AG04450 (cell line): ENCODE results near the gene KCNK10. TPM values are rescaled to one million over a fixed set of nuclear protein-coding genes. Genes with fewer than 3 reads are reported as not detected.

Experiments used
- CTCF ChIA-PET: fragments of 300-600, 350-600 bp; formaldehyde crosslinking; extraction: SDS; loops from one replicate; lab custom pipeline; 2022; ENCODE audit warnings: antibody characterized with exemption, inconsistent platforms; lab: Charles Lee
- POLR2A ChIA-PET: fragments of 350-600 bp; formaldehyde crosslinking; extraction: SDS; loops from one replicate; lab custom pipeline; 2021; ENCODE audit warnings: antibody characterized with exemption, inconsistent platforms; lab: Yijun Ruan, JAX
- DNase-seq: peaks from one replicate; pipeline ENCODE4 v3.0.0-alpha.2; 2011; ENCODE audit warnings: low read depth, low spot score
- H3K27ac ChIP-seq: one replicate; pipeline ENCODE4 v1.5.1; 2012; ENCODE audit warnings: low read depth, low read length, control low read depth
- H3K27me3 ChIP-seq: one replicate; pipeline ENCODE4 v1.6.0; 2012; ENCODE audit warnings: low read length; ENCODE audit not compliant: control insufficient read depth, insufficient read depth
- H3K4me3 ChIP-seq: 2 replicates; pipeline ENCODE4 v1.5.1; 2011; ENCODE audit warnings: mild to moderate bottlenecking, low read depth, low read length, control low read depth
- H3K9me3 ChIP-seq: 2 replicates; pipeline ENCODE4 v1.5.1; 2012; ENCODE audit warnings: low read length; ENCODE audit not compliant: control insufficient read depth, insufficient read depth
- polyA plus RNA-seq: library from polyadenylated mRNA; depleted of rRNA; stranded (reverse); fragments of >200 nt; gene quantifications from 2 replicates; pipeline ENCODE4 v1.2.3, GENCODE V29; 2011
- TF ChIP-seq, protein P1 (sequence below): IDR thresholded peaks from 2 replicates; pipeline ENCODE4 v1.5.1; 2011; ENCODE audit warnings: low read depth, low read length, control low read depth, inconsistent platforms

The KCNK10 gene
- polyA plus RNA-seq, 1 experiment, result not detected

DNA sequence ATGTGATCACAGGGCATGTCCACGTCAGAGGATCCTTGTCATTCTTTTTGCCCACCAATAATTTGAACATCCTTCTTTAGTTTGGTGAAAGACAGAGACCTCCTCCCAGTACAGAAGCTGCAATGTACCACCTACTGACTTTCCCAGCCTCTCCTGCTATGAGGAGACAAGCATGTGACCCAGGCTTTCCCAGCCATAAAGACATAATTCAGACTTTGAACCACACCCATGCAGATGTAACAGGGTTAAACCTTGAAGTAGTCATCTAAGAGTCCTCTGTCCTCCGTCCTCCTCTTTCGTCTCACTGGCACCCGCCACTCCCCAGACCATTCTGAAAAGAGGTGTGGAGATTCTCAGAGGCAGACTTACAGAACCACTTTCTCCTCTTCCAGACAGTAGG, 120.8 kb downstream of the KCNK10 start:
- Histone ChIP-seq H3K4me3 (no peak overlapping the region), H3K27me3 (no peaks in the 10 kb centered on the region), H3K9me3 (no peaks in the 10 kb centered on the region), H3K27ac (no peak overlapping the region)
- no peak for DNase-seq
- TF ChIP-seq, protein P1, sequence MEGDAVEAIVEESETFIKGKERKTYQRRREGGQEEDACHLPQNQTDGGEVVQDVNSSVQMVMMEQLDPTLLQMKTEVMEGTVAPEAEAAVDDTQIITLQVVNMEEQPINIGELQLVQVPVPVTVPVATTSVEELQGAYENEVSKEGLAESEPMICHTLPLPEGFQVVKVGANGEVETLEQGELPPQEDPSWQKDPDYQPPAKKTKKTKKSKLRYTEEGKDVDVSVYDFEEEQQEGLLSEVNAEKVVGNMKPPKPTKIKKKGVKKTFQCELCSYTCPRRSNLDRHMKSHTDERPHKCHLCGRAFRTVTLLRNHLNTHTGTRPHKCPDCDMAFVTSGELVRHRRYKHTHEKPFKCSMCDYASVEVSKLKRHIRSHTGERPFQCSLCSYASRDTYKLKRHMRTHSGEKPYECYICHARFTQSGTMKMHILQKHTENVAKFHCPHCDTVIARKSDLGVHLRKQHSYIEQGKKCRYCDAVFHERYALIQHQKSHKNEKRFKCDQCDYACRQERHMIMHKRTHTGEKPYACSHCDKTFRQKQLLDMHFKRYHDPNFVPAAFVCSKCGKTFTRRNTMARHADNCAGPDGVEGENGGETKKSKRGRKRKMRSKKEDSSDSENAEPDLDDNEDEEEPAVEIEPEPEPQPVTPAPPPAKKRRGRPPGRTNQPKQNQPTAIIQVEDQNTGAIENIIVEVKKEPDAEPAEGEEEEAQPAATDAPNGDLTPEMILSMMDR, result no peak
- CTCF ChIA-PET, result interaction anchor here (4.3 kb wide), 1 partner anchor 13 kb away, joined by 18 read pairs; no protein-coding TSS in a partner anchor
- POLR2A ChIA-PET, result no interaction called here

DNA sequence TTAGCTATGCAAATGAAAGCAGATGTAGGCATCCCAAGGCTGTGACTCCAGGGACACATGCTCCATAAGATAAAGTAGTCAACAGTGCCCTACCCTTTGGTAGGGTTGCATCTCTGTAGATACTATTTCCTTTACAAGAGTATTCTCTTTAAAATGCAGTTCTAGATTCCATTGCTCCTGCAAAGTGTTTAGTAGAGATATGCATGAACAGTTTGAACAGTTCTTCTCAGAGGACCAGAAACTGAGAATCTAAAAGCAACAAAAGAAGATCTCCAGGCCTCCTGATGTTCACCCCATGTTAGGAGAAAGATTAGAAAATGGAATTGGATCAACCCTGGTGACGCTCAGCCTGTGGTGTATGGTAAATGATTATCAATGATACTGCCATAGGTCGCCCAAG, 121.2 kb downstream of the KCNK10 start:
- TF ChIP-seq, protein P1, result no peak
- DNase-seq, result no peak
- Histone ChIP-seq H3K4me3 (no peak overlapping the region), H3K27me3 (no peaks in the 10 kb centered on the region), H3K9me3 (no peaks in the 10 kb centered on the region), H3K27ac (no peak overlapping the region)
- ChIA-PET POLR2A (no interaction called here), CTCF (interaction anchor here (4.3 kb wide), 1 partner anchor 13 kb away, joined by 18 read pairs; no protein-coding TSS in a partner anchor)

GRCh38 chr14:88199882-88200281, 123.2 kb downstream of the KCNK10 start:
- Histone ChIP-seq H3K4me3 (no peak overlapping the region), H3K27ac (no peak overlapping the region), H3K27me3 (peaks cover 5% of the 10 kb centered on the region), H3K9me3 (no peaks in the 10 kb centered on the region)
- DNase-seq, result no peak
- TF ChIP-seq, protein P1, result no peak
- ChIA-PET POLR2A (no interaction called here), CTCF (interaction anchor here (4.3 kb wide), 1 partner anchor 11 kb away, joined by 18 read pairs; no protein-coding TSS in a partner anchor)

- POLR2A ChIA-PET, result no interaction called here
- Histone ChIP-seq H3K4me3 (no peak overlapping the region), H3K9me3 (no peaks in the 10 kb centered on the region), H3K27me3 (peaks cover 5% of the 10 kb centered on the region), H3K27ac (no peak overlapping the region)
- TF ChIP-seq, protein P1, result no peak
- no peak for DNase-seq
- CTCF ChIA-PET, result no interaction called here
Observed at GRCh38 chr14:88198446-88198845, 124.6 kb downstream of the KCNK10 start.

DNA sequence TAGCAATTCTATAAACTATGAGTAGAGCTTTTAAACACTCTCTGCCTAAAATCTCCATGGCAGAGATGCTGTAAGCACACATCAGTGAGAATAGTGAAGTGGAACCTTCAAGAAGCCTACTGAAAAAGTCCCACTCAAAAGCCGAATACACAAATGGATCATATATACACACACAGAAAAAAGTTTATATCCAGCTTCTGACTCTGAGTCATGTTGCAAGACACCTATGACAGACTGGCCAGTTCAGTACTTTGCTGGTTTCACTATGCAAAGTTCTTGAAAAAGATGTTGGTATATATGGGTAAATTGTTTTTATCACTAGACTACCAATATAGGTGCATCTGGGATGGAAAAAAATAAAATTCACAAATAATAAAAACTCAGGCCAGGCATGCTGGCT, 126.1 kb downstream of the KCNK10 start:
- DNase-seq, result no peak
- H3K9me3 ChIP-seq, result no peaks in the 10 kb centered on the region
- POLR2A ChIA-PET, result interaction anchor here (0.7 kb wide), 1 partner anchor 8 kb away, joined by 6 read pairs; no protein-coding TSS in a partner anchor
- CTCF ChIA-PET, result interaction anchor here (0.7 kb wide), 1 partner anchor 8 kb away, joined by 5 read pairs; no protein-coding TSS in a partner anchor
- no peak overlapping the region for H3K4me3 ChIP-seq
- H3K27ac ChIP-seq, result no peak overlapping the region
- TF ChIP-seq, protein P1, result no peak
- H3K27me3 ChIP-seq, result peaks cover 5% of the 10 kb centered on the region
